IMR-90 (cell line): ENCODE measurements around the gene CYB5R2. TPM values are rescaled to one million over a fixed set of nuclear protein-coding genes. Genes with fewer than 3 reads are reported as not detected.

Experiments used
- ATAC-seq: fragments of 200-7000 bp; cut with Tn5 transposase; 2 replicates; pipeline ENCODE4 v1.9.1; 2020; ENCODE audit warnings: low read depth, mild to moderate bottlenecking, moderate library complexity
- BruUV-seq: library from RNA; stranded (reverse); fragments of 400-500 nt; replicated peaks from 2 replicates; lab custom pipeline; 2021; lab: Mats Ljungman, UMichigan
- CTCF ChIA-PET: fragments of 300-600 bp; formaldehyde crosslinking; extraction: SDS; loops from one replicate; lab custom pipeline; 2021; ENCODE audit warnings: antibody characterized with exemption; lab: Yijun Ruan, JAX
- POLR2A ChIA-PET: fragments of 300-600 bp; sonication (Branson Sonifier 250); formaldehyde crosslinking; loops from one replicate; lab custom pipeline; 2022; ENCODE audit warnings: antibody characterized with exemption; ENCODE audit not compliant: unreplicated experiment; lab: Charles Lee
- DNase-seq: peaks from one replicate; pipeline ENCODE4 v3.0.0; 2013
- H2AFZ ChIP-seq: replicated peaks from 2 replicates; pipeline ENCODE3; 2013; ENCODE audit warnings: low read length, mild to moderate bottlenecking; ENCODE audit not compliant: poor library complexity
- H2AK5ac ChIP-seq: 2 replicates; pipeline ENCODE4 v1.6.1; 2013; ENCODE audit warnings: low read depth, low read length, inconsistent platforms
- H2AK9ac ChIP-seq: replicated peaks from 2 replicates; pipeline ENCODE3; 2013; ENCODE audit warnings: mild to moderate bottlenecking, low read depth, low read length, moderate library complexity; ENCODE audit not compliant: poor library complexity
- H2BK120ac ChIP-seq: 2 replicates; pipeline ENCODE4 v1.6.1; 2013; ENCODE audit warnings: low read depth, low read length, inconsistent platforms
- H2BK15ac ChIP-seq: 3 replicates; pipeline ENCODE4 v1.6.1; 2013; ENCODE audit warnings: low read depth, low read length, inconsistent platforms
- H2BK20ac ChIP-seq: 2 replicates; pipeline ENCODE4 v1.6.1; 2013; ENCODE audit warnings: low read depth, mild to moderate bottlenecking, inconsistent platforms, low read length, moderate library complexity
- H2BK5ac ChIP-seq: 2 replicates; pipeline ENCODE4 v1.6.1; 2013; ENCODE audit warnings: mild to moderate bottlenecking, low read depth, low read length, inconsistent platforms; ENCODE audit not compliant: poor library complexity, severe bottlenecking
- H3K14ac ChIP-seq: replicated peaks from 2 replicates; pipeline ENCODE4 v1.6.1; 2013; ENCODE audit warnings: low read depth, low read length, inconsistent platforms
- H3K18ac ChIP-seq: 2 replicates; pipeline ENCODE4 v1.6.1; 2013; ENCODE audit warnings: low read depth, low read length, control low read depth
- H3K23ac ChIP-seq: 2 replicates; pipeline ENCODE4 v1.6.1; 2013; ENCODE audit warnings: low read depth, low read length, inconsistent platforms
- H3K27ac ChIP-seq: 2 replicates; pipeline ENCODE4 v1.5.1; 2013; ENCODE audit warnings: mild to moderate bottlenecking, control low read depth, low read length; ENCODE audit not compliant: insufficient read depth
- H3K27me3 ChIP-seq: 2 replicates; pipeline ENCODE4 v1.6.1; 2013; ENCODE audit warnings: low read length; ENCODE audit not compliant: control insufficient read depth, insufficient read depth
- H3K36me3 ChIP-seq: 2 replicates; pipeline ENCODE4 v1.6.1; 2013; ENCODE audit warnings: low read length, mixed read lengths; ENCODE audit not compliant: control insufficient read depth, insufficient read depth
- H3K4ac ChIP-seq: 2 replicates; pipeline ENCODE4 v1.6.1; 2013; ENCODE audit warnings: low read depth, low read length, inconsistent platforms
- H3K4me1 ChIP-seq: 2 replicates; pipeline ENCODE4 v1.6.1; 2013; ENCODE audit warnings: low read length, mixed read lengths; ENCODE audit not compliant: control insufficient read depth, insufficient read depth
- H3K4me2 ChIP-seq: 2 replicates; pipeline ENCODE4 v1.6.1; 2013; ENCODE audit warnings: low read depth, mild to moderate bottlenecking, control low read depth, low read length, moderate library complexity
- H3K4me3 ChIP-seq: 2 replicates; pipeline ENCODE4 v1.5.1; 2013; ENCODE audit warnings: low read depth, mild to moderate bottlenecking, control low read depth, low read length, moderate library complexity; ENCODE audit not compliant: insufficient read depth
- H3K56ac ChIP-seq: 2 replicates; pipeline ENCODE4 v1.6.1; 2013; ENCODE audit warnings: low read length, inconsistent platforms; ENCODE audit not compliant: insufficient read depth; ENCODE audit errors: extremely low read depth
- H3K79me1 ChIP-seq, 2 experiments: 2 replicates each; pipeline ENCODE4 v1.6.1; 2013; ENCODE audit warnings: low read length in 2 of 2, inconsistent platforms in 1 of 2, low read depth in 1 of 2
- H3K9ac ChIP-seq: 2 replicates; pipeline ENCODE4 v1.6.1; 2013; ENCODE audit warnings: low read depth, low read length, control low read depth
- H3K9me1 ChIP-seq: 2 replicates; pipeline ENCODE4 v1.6.1; 2013; ENCODE audit warnings: low read length, inconsistent platforms; ENCODE audit not compliant: insufficient read depth
- H3K9me3 ChIP-seq: 2 replicates; pipeline ENCODE4 v1.6.1; 2013; ENCODE audit warnings: low read length; ENCODE audit not compliant: control insufficient read depth, insufficient read depth
- H4K20me1 ChIP-seq: 2 replicates; pipeline ENCODE4 v1.6.1; 2013; ENCODE audit warnings: low read length, inconsistent platforms; ENCODE audit not compliant: insufficient read depth
- H4K5ac ChIP-seq: 2 replicates; pipeline ENCODE4 v1.6.1; 2013; ENCODE audit warnings: mild to moderate bottlenecking, low read depth, low read length, control low read depth
- H4K8ac ChIP-seq, 2 experiments: 2 replicates each; pipeline ENCODE4 v1.6.1; 2013; ENCODE audit warnings: low read depth in 2 of 2, low read length in 2 of 2, control low read depth in 1 of 2, inconsistent platforms in 1 of 2
- H4K91ac ChIP-seq: 2 replicates; pipeline ENCODE4 v1.6.1; 2013; ENCODE audit warnings: low read depth, low read length, inconsistent platforms; ENCODE audit not compliant: insufficient read depth
- CEBPB ChIP-seq: IDR thresholded peaks from 2 replicates; pipeline ENCODE4 v1.6.1; 2012; ENCODE audit warnings: low read depth, low read length, improper control_type of control experiment
- CHD1 ChIP-seq: IDR thresholded peaks from 2 replicates; pipeline ENCODE4 v1.6.1; 2012; ENCODE audit warnings: low read depth, low read length, improper control_type of control experiment
- WGBS, 2 experiments: methylation state at CpG; one replicate each; pipeline versions ENCODE4 v1.1.5 to v1.1.7; 2013; ENCODE audit warnings: missing lambda C conversion rate in 2 of 2; ENCODE audit not compliant: insufficient read length in 1 of 2; ENCODE audit errors: extremely low coverage in 2 of 2; 5-methylcytosine and 5-hydroxymethylcytosine counted together
- dilution Hi-C: fragments of 300-500 bp; cut with HindIII; formaldehyde crosslinking; loops from one replicate; pipeline ENCODE4 v1.14.3; 2018; ENCODE audit warnings: low sequenced_read_pairs; ENCODE audit not compliant: unreplicated experiment
- in situ Hi-C: fragments of 300-500 bp; cut with MboI; formaldehyde crosslinking; loops from 3 replicates; pipeline ENCODE4 v1.14.3; 2019; ENCODE audit warnings: low sequenced_read_pairs, inconsistent platforms, mixed read lengths
- intact Hi-C: fragments of 100-400 bp; cut with micrococcal nuclease; formaldehyde crosslinking; loops from 2 replicates; pipeline ENCODE4 v1.10.0; 2022
- polyA plus RNA-seq, 3 experiments: library from polyadenylated mRNA; depleted of rRNA; stranded (reverse); fragments of >200 nt; gene quantifications; 2 replicates each; pipeline ENCODE4 v1.2.3, GENCODE V29; 2012; ENCODE audit warnings: low replicate concordance in 1 of 3
- total RNA-seq: library from RNA; depleted of rRNA; stranded (reverse); fragments of >200 nt; gene quantifications from 2 replicates; pipeline ENCODE4 v1.2.3, GENCODE V29; 2012

The CYB5R2 gene
- total and polyA plus RNA-seq, 2 of the 4 experiments (the other 2 are of a cell fraction): 4.5 to 4.7 TPM

DNA sequence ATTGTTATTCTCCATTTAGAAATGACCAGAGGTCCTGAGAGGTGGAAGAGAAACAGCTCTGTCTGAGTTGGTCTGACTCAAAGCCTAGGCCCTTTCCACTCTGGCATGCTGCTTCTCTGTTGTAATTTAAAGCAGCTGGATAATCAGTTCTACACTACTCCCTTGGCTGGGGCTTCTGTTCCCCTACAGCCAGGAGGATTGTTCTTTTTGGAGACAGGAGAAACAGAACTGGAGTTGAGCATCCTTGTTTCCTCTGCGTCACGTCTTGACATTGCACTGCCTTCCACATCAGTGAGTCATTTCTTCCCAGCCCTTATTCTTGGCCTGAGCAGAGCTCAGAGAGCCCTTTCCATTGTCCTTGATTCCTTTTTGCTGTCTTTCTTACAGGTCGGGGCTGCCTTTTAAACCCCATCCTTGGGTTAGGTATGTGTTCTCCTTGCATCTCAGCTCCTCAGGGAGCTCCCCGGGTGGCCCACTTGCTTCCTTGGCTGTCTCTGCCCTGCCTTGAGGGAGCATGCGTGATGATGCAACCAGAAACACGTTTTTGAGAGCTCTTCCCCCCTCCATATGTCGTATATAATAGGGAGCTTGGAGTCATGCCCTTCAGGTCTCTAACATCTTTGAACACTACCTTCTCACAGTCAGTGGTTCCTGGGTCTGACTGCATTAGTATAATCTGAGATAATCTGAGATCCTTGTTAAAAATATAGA, 35.7 kb downstream of the CYB5R2 start:
- Histone ChIP-seq H2AK9ac (no peak overlapping the region), H3K4ac (no peak overlapping the region), H4K8ac (peak overlapping the region in 1 of 2 experiments; percentile 27; a peak in 1 of 4 replicates), H2BK5ac (no peak overlapping the region), H2BK120ac (peak overlapping the region; percentile 55; the same call in 1 of the 2 replicates), H4K5ac (no peak overlapping the region), H3K4me3 (no peak overlapping the region), H3K9me3 (no peaks in the 10 kb centered on the region), H3K4me2 (no peak overlapping the region), H3K18ac (no peak overlapping the region), H4K20me1 (no peaks in the 10 kb centered on the region), H3K9me1 (peaks cover 8% of the 10 kb centered on the region), H2BK20ac (no peak overlapping the region), H3K27me3 (no peaks in the 10 kb centered on the region), H2BK15ac (no peak overlapping the region; the same call in 2 of the 3 replicates), H3K4me1 (no peaks in the 10 kb centered on the region), H2AFZ (peak overlapping the region; percentile 27), H3K14ac (no peak overlapping the region), H3K27ac (no peak overlapping the region), H3K23ac (no peak overlapping the region), H3K9ac (no peak overlapping the region), H3K79me1 (no peaks in the 10 kb centered on the region), H3K56ac (no peak overlapping the region), H3K36me3 (no peaks in the 10 kb centered on the region; the same call in 1 of the 2 replicates), H4K91ac (no peak overlapping the region), H2AK5ac (no peak overlapping the region)
- no TSS peak for BruUV-seq
- TF ChIP-seq CEBPB (peak; percentile 62; the same call in 1 of the 2 replicates), CHD1 (no peak)
- DNase-seq (peak; percentile 65), ATAC-seq (peak; percentile 68)
- ChIA-PET POLR2A (no interaction called here), CTCF (interaction anchor here (0.6 to 1.7 kb wide), 2 partner anchors 20 to 66 kb away, joined by 3 to 4 read pairs; no protein-coding TSS in a partner anchor)
- dilution Hi-C loops (no loop called here), intact Hi-C loops (no loop called here), in situ Hi-C loops (no loop called here)
- WGBS, 2 experiments: no CpG with 5 or more reads among the region's 7 CpGs
